Measurements from ENCODE around the gene CNST.

DNA sequence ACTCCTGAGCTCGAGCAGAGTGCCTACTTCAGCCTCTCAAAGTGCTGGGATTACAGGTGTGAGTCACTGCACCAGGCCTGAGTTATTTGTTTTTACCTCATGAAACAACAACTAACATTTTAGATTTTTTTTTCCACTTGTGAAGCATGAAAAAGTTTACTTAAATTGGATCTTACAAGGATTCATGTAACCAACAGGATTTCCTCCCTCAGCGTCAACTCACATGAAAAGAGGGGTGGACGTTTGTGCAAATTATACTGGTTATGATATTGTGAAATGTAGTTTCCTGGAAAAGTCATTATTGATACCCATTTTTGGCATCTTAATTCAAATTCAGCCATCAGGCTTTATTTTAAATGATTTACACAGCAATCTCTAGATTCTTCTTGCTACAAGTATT lies 6.5 kb downstream of the CNST start:
- TF ChIP-seq, protein P1, sequence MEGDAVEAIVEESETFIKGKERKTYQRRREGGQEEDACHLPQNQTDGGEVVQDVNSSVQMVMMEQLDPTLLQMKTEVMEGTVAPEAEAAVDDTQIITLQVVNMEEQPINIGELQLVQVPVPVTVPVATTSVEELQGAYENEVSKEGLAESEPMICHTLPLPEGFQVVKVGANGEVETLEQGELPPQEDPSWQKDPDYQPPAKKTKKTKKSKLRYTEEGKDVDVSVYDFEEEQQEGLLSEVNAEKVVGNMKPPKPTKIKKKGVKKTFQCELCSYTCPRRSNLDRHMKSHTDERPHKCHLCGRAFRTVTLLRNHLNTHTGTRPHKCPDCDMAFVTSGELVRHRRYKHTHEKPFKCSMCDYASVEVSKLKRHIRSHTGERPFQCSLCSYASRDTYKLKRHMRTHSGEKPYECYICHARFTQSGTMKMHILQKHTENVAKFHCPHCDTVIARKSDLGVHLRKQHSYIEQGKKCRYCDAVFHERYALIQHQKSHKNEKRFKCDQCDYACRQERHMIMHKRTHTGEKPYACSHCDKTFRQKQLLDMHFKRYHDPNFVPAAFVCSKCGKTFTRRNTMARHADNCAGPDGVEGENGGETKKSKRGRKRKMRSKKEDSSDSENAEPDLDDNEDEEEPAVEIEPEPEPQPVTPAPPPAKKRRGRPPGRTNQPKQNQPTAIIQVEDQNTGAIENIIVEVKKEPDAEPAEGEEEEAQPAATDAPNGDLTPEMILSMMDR (conservative IDR thresholded peaks at IDR 0.05; ENCODE audit: low read length) = no peak
- TF ChIP-seq EZH2phosphoT487 (IDR thresholded peaks at IDR 0.05; ENCODE audit: borderline replicate concordance) = no peak

Data from Loucy (cell line).